Ectodermal cell (in vitro differentiated cells): ENCODE measurements around the gene TDP2.
"Not testable (repeated sequence)": the region's sequence is repeated elsewhere in the genome, so short reads cannot be mapped to it uniquely, and the experiment has no call there.

Experiments
- H3K27ac ChIP-seq: 2 replicates; pipeline ENCODE4 v1.7.0; 2013; ENCODE audit warnings: mild to moderate bottlenecking, low read depth, low read length; ENCODE audit not compliant: insufficient read depth, poor library complexity, severe bottlenecking
- H3K27me3 ChIP-seq: 2 replicates; pipeline ENCODE4 v1.7.0; 2013; ENCODE audit warnings: mild to moderate bottlenecking, low read length; ENCODE audit not compliant: insufficient read depth, control insufficient read depth, poor library complexity, severe bottlenecking
- H3K36me3 ChIP-seq: one replicate; pipeline ENCODE4 v1.7.0; 2013; ENCODE audit warnings: low read length; ENCODE audit not compliant: control insufficient read depth, insufficient read depth
- H3K4me1 ChIP-seq: one replicate; pipeline ENCODE4 v1.7.0; 2013; ENCODE audit warnings: low read length; ENCODE audit not compliant: control insufficient read depth, insufficient read depth
- H3K4me3 ChIP-seq: 2 replicates; pipeline ENCODE4 v1.7.0; 2013; ENCODE audit warnings: low read depth, low read length, control low read depth; ENCODE audit not compliant: insufficient read depth
- H3K9me3 ChIP-seq: 2 replicates; pipeline ENCODE4 v1.7.0; 2013; ENCODE audit warnings: mild to moderate bottlenecking, low read length, moderate library complexity; ENCODE audit not compliant: control insufficient read depth
- WGBS, 2 experiments: methylation state at CpG; one replicate each; pipeline ENCODE4 v1.1.7; 2013; ENCODE audit warnings: missing lambda C conversion rate in 2 of 2; 5-methylcytosine and 5-hydroxymethylcytosine counted together

Gene TDP2

DNA sequence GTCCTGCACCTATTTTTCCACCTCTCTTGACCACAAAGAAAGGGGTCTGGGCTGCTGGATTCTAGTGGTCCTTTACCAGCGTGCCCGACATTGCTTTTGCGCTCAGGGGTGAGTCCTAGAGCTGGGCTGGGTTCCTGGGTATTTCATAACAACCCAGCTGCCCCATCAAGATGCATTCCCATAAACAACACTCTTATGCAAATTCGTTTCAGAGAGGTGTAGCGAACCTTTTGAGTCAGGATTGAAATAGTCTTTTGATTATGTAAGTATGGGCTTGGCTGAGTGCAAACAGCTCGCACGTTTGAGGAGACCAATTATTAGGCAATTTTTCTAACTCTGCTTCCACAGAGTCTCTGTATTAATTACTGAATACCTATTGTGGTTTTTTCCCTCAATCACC, 13.9 kb upstream of the TDP2 start:
- H3K27ac ChIP-seq: no peak overlapping the region

DNA sequence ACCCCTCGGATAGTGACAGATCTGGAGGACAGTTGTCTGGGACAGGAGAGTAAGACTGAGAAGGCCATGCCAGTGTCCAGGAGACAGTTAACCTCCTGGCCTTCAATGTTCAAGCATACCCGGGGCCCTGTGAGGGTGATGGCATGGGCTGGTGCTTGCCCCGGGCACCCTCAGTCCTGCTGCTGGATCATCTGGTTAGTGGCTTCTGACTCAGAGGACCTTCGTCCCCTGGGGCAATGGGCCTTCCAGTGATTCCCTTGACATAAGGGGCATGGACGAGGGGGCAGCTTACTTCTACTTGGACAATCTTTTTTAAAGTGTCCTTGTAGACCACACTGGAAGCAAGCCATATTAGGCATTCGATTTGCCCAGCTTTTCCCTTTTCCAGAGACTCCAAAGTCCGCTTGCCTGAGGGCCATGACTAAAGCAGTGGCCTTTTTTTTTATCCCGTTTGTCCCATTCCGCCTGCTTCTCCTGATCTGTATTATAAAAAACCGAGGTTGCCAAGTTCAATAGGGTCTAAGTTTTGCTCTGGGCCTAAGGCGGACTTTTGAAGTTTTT, 12.2 kb upstream of the TDP2 start:
- 93 to 95% methylated on average over 11 of the region's 11 CpGs for WGBS, 2 experiments
- not testable (repeated sequence) for H3K4me3 ChIP-seq, H3K9me3 ChIP-seq, H3K27me3 ChIP-seq, H3K36me3 ChIP-seq, H3K4me1 ChIP-seq, H3K27ac ChIP-seq

More for the DNA sequence above, 13.9 kb upstream of the TDP2 start:
- no peaks in the 10 kb centered on the region for H3K9me3 ChIP-seq
- peaks cover 8% of the 10 kb centered on the region for H3K4me1 ChIP-seq
- no peaks in the 10 kb centered on the region for H3K27me3 ChIP-seq
- WGBS, 2 experiments: 88 to 97% methylated on average over 7 of the region's 7 CpGs
- H3K4me3 ChIP-seq: no peak overlapping the region
- no peaks in the 10 kb centered on the region for H3K36me3 ChIP-seq

DNA sequence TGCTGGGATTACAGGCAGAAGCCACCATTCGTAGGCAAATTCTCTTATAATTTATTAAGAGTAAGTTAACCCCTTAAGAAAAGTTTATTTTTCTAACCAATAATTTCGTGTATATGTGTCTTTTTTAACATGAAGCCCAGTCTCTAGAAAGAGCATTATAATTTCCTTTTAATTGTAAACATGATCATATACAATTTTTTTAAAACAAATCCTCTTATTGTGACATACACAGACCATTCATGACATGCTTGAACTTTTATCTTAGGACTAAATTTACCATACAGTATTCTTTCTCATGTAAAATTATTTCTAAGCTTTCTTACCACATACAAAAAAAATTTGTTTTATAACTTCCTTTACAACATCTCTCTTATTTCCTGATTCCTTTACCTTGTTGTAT, 6.9 kb upstream of the TDP2 start:
- no peaks in the 10 kb centered on the region for H3K4me1 ChIP-seq
- H3K4me3 ChIP-seq: no peak overlapping the region
- peaks cover 3% of the 10 kb centered on the region for H3K9me3 ChIP-seq
- peaks cover 3% of the 10 kb centered on the region for H3K36me3 ChIP-seq
- WGBS, 2 experiments: no CpG with 5 or more reads among the region's 2 CpGs
- H3K27me3 ChIP-seq: no peaks in the 10 kb centered on the region
- H3K27ac ChIP-seq: no peak overlapping the region

DNA sequence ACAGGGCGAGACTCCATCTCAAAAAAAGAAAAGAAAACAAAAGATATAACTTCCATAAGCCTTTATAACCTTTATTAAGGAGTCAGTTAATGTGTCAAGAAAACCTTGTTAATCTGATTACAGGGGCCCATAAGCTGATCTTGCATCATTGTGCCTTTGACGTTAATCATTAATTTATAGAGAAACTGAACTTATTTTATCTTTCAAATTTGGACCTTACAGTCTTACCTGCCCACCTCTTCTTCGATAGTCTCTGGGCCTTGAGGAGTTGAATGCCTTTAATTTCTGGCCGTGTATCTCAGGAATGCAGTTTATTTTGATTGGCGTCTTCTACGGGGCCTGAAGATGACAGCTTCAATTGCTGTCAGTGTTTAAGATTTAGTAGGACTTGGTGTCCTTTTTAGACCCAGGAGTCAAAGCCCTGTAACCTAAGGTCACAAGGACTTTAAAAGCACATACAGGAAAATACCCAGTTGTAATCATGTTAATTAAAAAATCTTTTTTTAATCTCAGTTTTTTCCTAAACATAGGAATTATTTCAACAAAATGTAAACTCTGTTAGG, 6.0 kb upstream of the TDP2 start:
- H3K4me3 ChIP-seq: no peak overlapping the region
- peaks cover 3% of the 10 kb centered on the region for H3K9me3 ChIP-seq
- peaks cover 3% of the 10 kb centered on the region for H3K36me3 ChIP-seq
- no peak overlapping the region for H3K27ac ChIP-seq
- H3K27me3 ChIP-seq: no peaks in the 10 kb centered on the region
- no peaks in the 10 kb centered on the region for H3K4me1 ChIP-seq
- WGBS, 2 experiments: 89% methylated on average over 6 of the region's 6 CpGs

DNA sequence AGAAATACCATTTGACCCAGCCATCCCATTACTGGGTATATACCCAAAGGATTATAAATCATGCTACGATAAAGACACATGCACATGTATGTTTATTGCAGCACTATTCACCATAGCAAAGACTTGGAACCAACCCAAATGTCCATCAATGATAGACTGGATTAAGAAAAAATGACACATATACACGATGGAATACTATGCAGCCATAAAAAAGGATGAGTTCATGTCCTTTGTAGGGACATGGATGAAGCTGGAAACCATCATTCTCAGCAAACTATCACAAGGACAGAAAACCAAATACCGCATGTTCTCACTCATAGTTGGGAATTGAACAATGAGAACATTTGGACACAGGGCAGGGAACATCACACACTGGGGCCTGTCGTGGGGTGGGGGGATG, 4.4 kb upstream of the TDP2 start:
- H3K27me3 ChIP-seq, H3K27ac ChIP-seq, H3K36me3 ChIP-seq, H3K4me1 ChIP-seq, H3K9me3 ChIP-seq, H3K4me3 ChIP-seq: not testable (repeated sequence)
- 90 to 95% methylated on average over 2 to 3 of the region's 4 CpGs for WGBS, 2 experiments

- H3K27me3 ChIP-seq, H3K4me3 ChIP-seq, H3K9me3 ChIP-seq, H3K4me1 ChIP-seq, H3K36me3 ChIP-seq, H3K27ac ChIP-seq: not testable (repeated sequence)
Observed at GRCh38 chr6:24670492-24670891, 3.8 kb upstream of the TDP2 start.

GRCh38 chr6:24668997-24669361, 2.3 kb upstream of the TDP2 start:
- no peaks in the 10 kb centered on the region for H3K36me3 ChIP-seq
- 89 to 91% methylated on average over 8 to 9 of the region's 9 CpGs for WGBS, 2 experiments
- no peak overlapping the region for H3K27ac ChIP-seq
- H3K9me3 ChIP-seq: peaks cover under 1% of the 10 kb centered on the region
- H3K27me3 ChIP-seq: no peaks in the 10 kb centered on the region
- no peak overlapping the region for H3K4me3 ChIP-seq
- H3K4me1 ChIP-seq: peaks cover 7% of the 10 kb centered on the region

DNA sequence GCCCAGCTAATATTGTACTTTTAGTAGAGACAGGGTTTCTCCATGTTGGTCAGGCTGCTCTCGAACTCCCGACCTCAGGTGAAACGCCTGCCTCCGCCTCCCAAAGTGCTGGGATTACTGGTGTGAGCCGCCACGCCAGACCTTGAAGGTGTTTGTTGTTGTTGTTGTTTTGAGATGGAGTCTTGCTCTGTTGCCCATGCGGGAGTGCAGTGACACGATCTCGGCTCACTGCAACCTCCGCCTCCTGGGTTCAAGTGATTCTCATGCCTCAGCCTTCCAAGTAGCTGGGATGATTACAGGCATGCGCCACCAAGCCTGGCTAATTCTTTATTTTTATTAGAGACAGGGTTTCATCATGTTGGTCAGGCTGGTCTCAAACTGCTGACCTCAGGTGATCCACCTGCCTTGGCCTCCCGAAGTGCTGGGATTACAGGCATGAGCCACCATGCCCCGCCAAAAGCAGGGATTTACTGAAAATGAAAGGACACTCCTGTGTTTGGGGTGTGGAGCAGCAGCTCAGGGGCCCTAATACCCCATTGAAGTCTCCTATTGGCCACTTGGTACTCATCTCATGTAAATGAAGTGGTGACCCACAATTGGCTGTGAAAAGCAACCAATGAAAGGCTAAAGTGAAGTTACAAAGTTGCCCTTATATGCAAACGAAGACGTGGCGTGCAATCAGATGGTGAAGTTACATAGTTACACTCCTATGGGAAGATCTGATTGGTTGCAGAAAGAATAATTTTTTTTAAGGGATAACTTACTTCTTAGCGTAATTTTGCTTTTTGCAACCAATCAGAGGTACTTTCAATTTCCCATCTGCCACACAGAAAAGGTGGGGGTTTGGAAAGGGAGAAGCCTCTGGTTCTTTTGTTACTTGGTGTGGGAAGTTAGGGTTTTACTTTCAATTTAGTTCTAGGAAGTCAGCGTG, 1.6 kb upstream of the TDP2 start:
- H3K9me3 ChIP-seq, H3K27ac ChIP-seq, H3K4me1 ChIP-seq, H3K27me3 ChIP-seq, H3K4me3 ChIP-seq, H3K36me3 ChIP-seq: not testable (repeated sequence)
- WGBS, 2 experiments: 94 to 96% methylated on average over 18 of the region's 18 CpGs

DNA sequence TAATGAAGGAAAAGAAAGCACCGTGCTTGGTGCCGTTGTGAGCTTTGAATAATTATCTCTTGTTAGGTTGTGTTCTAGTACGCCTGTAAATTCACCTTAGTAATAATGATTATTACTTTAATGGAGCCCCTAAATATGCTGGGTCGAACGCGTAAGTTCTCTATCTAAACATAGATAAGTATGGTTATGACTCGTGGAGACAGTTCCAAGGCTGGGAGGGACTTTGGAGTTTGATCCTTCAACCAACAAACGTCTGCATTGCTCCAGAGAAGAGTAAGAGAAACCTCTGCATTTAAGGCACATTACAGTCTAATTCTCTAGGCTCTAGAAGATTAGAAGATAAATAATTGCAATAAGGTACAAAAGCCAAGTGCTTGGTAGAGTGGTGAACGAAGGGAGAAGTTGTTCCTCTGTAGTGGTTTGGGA, 692 bp upstream of the TDP2 start:
- no peaks in the 10 kb centered on the region for H3K9me3 ChIP-seq
- 41 to 49% methylated on average over 5 to 9 of the region's 9 CpGs for WGBS, 2 experiments

DNA sequence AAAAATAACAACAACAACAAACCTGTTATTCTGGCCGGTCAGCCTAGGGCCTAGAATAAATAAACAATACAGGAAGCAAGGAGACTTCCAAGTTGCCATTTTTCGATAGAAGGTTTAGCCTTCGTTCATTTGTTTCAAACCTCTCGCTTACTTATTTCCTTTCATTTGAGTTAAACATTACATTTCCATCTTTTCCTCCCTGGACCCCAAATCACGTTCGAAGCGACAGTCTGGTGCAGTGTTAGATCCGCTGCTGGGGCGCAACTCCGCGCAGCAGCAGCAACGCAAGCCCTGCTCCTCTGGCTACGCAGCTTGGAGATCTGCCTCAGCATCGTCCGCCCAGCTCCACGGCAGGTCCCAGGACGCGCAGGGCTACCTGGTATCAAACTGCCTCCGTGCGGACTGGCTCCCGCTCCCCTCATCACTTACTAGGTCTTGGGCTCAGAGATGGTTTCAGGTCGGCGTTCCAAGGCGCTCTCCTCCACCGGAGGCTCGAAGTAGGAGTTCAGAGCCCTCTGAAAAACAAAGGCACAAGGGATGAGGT, 530 bp downstream of the TDP2 start:
- Histone ChIP-seq H3K36me3 (no peaks in the 10 kb centered on the region), H3K27ac (peak overlapping the region; percentile 19), H3K27me3 (no peaks in the 10 kb centered on the region), H3K4me3 (peak overlapping the region; percentile 85), H3K9me3 (no peaks in the 10 kb centered on the region), H3K4me1 (peaks cover 7% of the 10 kb centered on the region)
- 1% methylated on average over 26 of the region's 26 CpGs for WGBS, 2 experiments

More for the DNA sequence above, 692 bp upstream of the TDP2 start:
- no peaks in the 10 kb centered on the region for H3K36me3 ChIP-seq
- H3K4me3 ChIP-seq: peak overlapping the region; percentile 85
- H3K4me1 ChIP-seq: peaks cover 7% of the 10 kb centered on the region
- H3K27me3 ChIP-seq: no peaks in the 10 kb centered on the region
- peak overlapping the region; percentile 80 for H3K27ac ChIP-seq
